Nephron (organoid): Measurements from ENCODE around the gene DDB1.

Experiments
- H3K27ac Mint-ChIP-seq, 3 experiments: 2 replicates each; pipeline ENCODE4 v1.8.0; 2020; ENCODE audit warnings: mixed read lengths in 3 of 3, mild to moderate bottlenecking in 2 of 3, moderate library complexity in 1 of 3
- H3K27me3 Mint-ChIP-seq: 2 replicates; pipeline ENCODE4 v1.8.0; 2021; ENCODE audit warnings: low read depth, mild to moderate bottlenecking, moderate library complexity, mixed read lengths
- H3K36me3 Mint-ChIP-seq: 2 replicates; pipeline ENCODE4 v1.8.0; 2020; ENCODE audit warnings: low read depth, mixed read lengths
- H3K4me1 Mint-ChIP-seq: 2 replicates; pipeline ENCODE4 v1.8.0; 2020; ENCODE audit warnings: mixed read lengths
- H3K4me3 Mint-ChIP-seq, 3 experiments: 2 replicates each; pipeline ENCODE4 v1.8.0; 2020; ENCODE audit warnings: mild to moderate bottlenecking in 3 of 3, mixed read lengths in 3 of 3, moderate library complexity in 2 of 3
- H3K9me3 Mint-ChIP-seq: 2 replicates; pipeline ENCODE4 v1.8.0; 2020; ENCODE audit warnings: mixed read lengths
- CTCF ChIP-seq, 3 experiments: fragments of 200-600 bp; sonication (generic); IDR thresholded peaks; one replicate each; pipeline ENCODE4 v1.5.0; 2021; ENCODE audit warnings: antibody characterized with exemption in 3 of 3; ENCODE audit not compliant: unreplicated experiment in 3 of 3

DDB1 gene

DNA sequence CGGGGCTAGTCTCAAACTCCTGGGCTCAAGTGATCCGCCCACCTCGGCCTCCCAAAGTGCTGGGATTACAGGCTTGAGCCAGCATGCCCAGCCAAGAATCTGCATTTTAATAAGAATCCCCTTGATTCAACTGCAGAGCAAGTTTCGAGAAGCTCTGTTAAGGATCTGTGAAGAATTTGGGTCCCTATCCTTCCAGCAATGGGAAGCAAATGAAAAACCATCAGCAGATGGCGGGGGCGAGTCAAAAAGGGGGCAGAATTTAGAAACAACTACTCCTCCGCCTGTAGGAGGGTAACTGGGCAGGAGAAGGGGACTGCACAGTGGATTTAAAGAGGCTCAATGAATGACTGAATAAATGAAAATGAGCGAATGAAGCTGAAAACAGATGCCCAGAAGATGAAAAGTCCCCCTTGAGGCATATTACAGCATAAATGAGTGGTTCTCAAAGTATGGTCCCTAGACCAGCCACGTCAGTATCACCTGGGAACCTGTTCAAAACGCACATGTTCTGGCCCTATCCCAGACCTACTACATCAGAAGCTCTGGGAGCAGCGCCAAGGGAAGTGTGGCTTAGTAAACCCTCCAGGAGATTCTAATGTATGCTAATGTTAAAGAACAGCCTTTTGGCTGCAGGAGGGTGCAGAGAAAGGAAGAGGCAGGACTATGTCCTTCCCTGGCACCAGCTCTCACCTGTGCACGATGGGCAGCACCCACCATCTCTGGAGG is 52.8 kb downstream of the DDB1 start:
- H3K27ac Mint-ChIP-seq = no peak overlapping the region
- no peak for TF ChIP-seq CTCF (IDR thresholded peaks at IDR 0.05; ENCODE audit: unreplicated experiment in 3 of 3)
- H3K36me3 Mint-ChIP-seq = peaks cover 32% of the 10 kb centered on the region
- peaks cover 20% of the 10 kb centered on the region for H3K27me3 Mint-ChIP-seq
- no peaks in the 10 kb centered on the region for H3K9me3 Mint-ChIP-seq
- no peak overlapping the region for H3K4me3 Mint-ChIP-seq
- peaks cover 5% of the 10 kb centered on the region for H3K4me1 Mint-ChIP-seq

DNA sequence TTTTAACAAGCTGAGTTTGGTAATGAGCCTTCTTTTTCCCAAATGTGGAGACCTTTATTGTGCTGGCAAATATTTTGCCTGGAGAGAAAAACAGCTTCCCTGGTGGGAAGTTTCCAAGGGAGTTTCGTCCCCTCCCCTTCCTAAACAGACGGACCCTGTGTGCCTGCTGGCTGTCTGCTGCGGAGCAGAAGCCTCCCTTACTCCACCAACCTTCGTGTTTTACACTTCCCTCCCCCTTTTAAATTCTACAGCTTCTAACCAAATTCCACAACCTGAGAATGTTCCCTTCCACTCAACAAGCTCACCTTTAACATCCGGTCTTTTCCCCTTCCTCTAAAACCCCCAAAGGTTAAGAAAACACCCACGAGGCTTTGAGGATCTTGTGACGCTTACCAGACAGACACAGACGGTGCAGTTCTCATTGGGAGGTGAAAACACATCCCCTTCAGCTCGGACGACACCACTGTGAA is 54.9 kb downstream of the DDB1 start:
- H3K4me3 Mint-ChIP-seq = no peak overlapping the region
- H3K27me3 Mint-ChIP-seq = peaks cover 16% of the 10 kb centered on the region
- H3K27ac Mint-ChIP-seq = peak overlapping the region in 1 of 3 experiments; percentile 2
- H3K36me3 Mint-ChIP-seq = peaks cover 13% of the 10 kb centered on the region
- H3K9me3 Mint-ChIP-seq = no peaks in the 10 kb centered on the region
- no peak for TF ChIP-seq CTCF (IDR thresholded peaks at IDR 0.05; ENCODE audit: unreplicated experiment in 3 of 3)
- H3K4me1 Mint-ChIP-seq = peaks cover 5% of the 10 kb centered on the region

- Mint-ChIP-seq H3K9me3 (no peaks in the 10 kb centered on the region), H3K36me3 (peaks cover 9% of the 10 kb centered on the region), H3K27me3 (peaks cover 15% of the 10 kb centered on the region), H3K27ac (no peak overlapping the region), H3K4me1 (peaks cover 5% of the 10 kb centered on the region), H3K4me3 (no peak overlapping the region)
- no peak for TF ChIP-seq CTCF (IDR thresholded peaks at IDR 0.05; ENCODE audit: unreplicated experiment in 3 of 3)
Observed at GRCh38 chr11:61277186-61278000, 55.5 kb downstream of the DDB1 start.

- peaks cover 5% of the 10 kb centered on the region for H3K4me1 Mint-ChIP-seq
- H3K4me3 Mint-ChIP-seq = no peak overlapping the region
- no peak overlapping the region for H3K27ac Mint-ChIP-seq
- no peak for TF ChIP-seq CTCF (IDR thresholded peaks at IDR 0.05; ENCODE audit: unreplicated experiment in 3 of 3)
- H3K36me3 Mint-ChIP-seq = peaks cover 4% of the 10 kb centered on the region
- peaks cover 8% of the 10 kb centered on the region for H3K27me3 Mint-ChIP-seq
- H3K9me3 Mint-ChIP-seq = no peaks in the 10 kb centered on the region
Observed at GRCh38 chr11:61275191-61275590, 57.7 kb downstream of the DDB1 start.

GRCh38 chr11:61274084-61274483 is 58.8 kb downstream of the DDB1 start:
- Mint-ChIP-seq H3K4me3 (no peak overlapping the region), H3K9me3 (no peaks in the 10 kb centered on the region), H3K36me3 (no peaks in the 10 kb centered on the region), H3K4me1 (peaks cover 5% of the 10 kb centered on the region), H3K27ac (no peak overlapping the region), H3K27me3 (no peaks in the 10 kb centered on the region)
- no peak for TF ChIP-seq CTCF (IDR thresholded peaks at IDR 0.05; ENCODE audit: unreplicated experiment in 3 of 3)
